CD14-positive monocyte (primary cell): Measurements from ENCODE around the gene PLCB1. TPM values are rescaled to one million over a fixed set of nuclear protein-coding genes. Genes with fewer than 3 reads are reported as not detected.
A peak's percentile ranks its signal among the peaks of the same experiment; 100 is the strongest.

Experiments
- DNase-seq, 3 donors: peaks; one replicate each; pipeline ENCODE4 v3.0.0-alpha.2; 2011 to 2022
- H2AFZ ChIP-seq: 2 replicates; pipeline ENCODE4 v1.6.0; 2012; ENCODE audit warnings: mild to moderate bottlenecking, low read depth, low read length, inconsistent platforms; ENCODE audit not compliant: insufficient read depth, poor library complexity, severe bottlenecking
- H3K27ac ChIP-seq, 2 donors: 1 replicate in 1 of 2; 2 replicates in 1 of 2; pipeline ENCODE4 v1.5.1; 2012 to 2013; ENCODE audit warnings: low read length in 2 of 2, control low read depth in 1 of 2, inconsistent platforms in 1 of 2, low read depth in 1 of 2, mild to moderate bottlenecking in 1 of 2
- H3K27me3 ChIP-seq, 2 donors: one replicate each; pipeline versions ENCODE4 v1.6.0 to v1.6.1; 2011 to 2013; ENCODE audit warnings: low read length in 2 of 2; ENCODE audit not compliant: control insufficient read depth in 2 of 2, insufficient read depth in 2 of 2
- H3K36me3 ChIP-seq, 2 donors: replicated peaks in 1 of 2; 1 replicate in 1 of 2; 2 replicates in 1 of 2; pipeline versions ENCODE4 v1.5.1 to v1.6.1; 2012 to 2013; ENCODE audit warnings: low read length in 2 of 2, control low read depth in 1 of 2, inconsistent platforms in 1 of 2, mild to moderate bottlenecking in 1 of 2; ENCODE audit not compliant: insufficient read depth in 2 of 2, control insufficient read depth in 1 of 2
- H3K4me1 ChIP-seq, 2 donors: 1 replicate in 1 of 2; 2 replicates in 1 of 2; pipeline versions ENCODE4 v1.5.1 to v1.6.1; 2012 to 2013; ENCODE audit warnings: low read length in 2 of 2, control low read depth in 1 of 2, inconsistent platforms in 1 of 2, mild to moderate bottlenecking in 1 of 2, moderate library complexity in 1 of 2; ENCODE audit not compliant: insufficient read depth in 2 of 2, control insufficient read depth in 1 of 2
- H3K4me2 ChIP-seq: replicated peaks from 2 replicates; pipeline ENCODE3; 2012; ENCODE audit warnings: low read length, moderate library complexity, mild to moderate bottlenecking; ENCODE audit not compliant: poor library complexity, severe bottlenecking; ENCODE audit errors: extremely low read depth
- H3K4me3 ChIP-seq, 3 experiments: fragments of 200-600 bp in 1 of 3; sonication (generic) in 1 of 3; replicated peaks in 1 of 3; 1 replicate in 2 of 3; 2 replicates in 1 of 3; pipeline ENCODE4 v1.5.1; 2011 to 2013; ENCODE audit warnings: low read length in 3 of 3, mild to moderate bottlenecking in 3 of 3, control low read depth in 2 of 3, low read depth in 2 of 3, inconsistent platforms in 1 of 3, moderate library complexity in 1 of 3
- H3K79me2 ChIP-seq: 2 replicates; pipeline ENCODE4 v1.6.0; 2012; ENCODE audit warnings: mild to moderate bottlenecking, control low read depth, inconsistent platforms, low read length, moderate library complexity; ENCODE audit not compliant: insufficient read depth
- H3K9ac ChIP-seq: 2 replicates; pipeline ENCODE4 v1.6.0; 2017; ENCODE audit warnings: low read length, mild to moderate bottlenecking; ENCODE audit not compliant: insufficient read depth, poor library complexity, severe bottlenecking
- H3K9me3 ChIP-seq, 2 donors: replicated peaks in 1 of 2; 1 replicate in 1 of 2; 2 replicates in 1 of 2; pipeline versions ENCODE4 v1.5.1 to v1.6.1; 2012 to 2013; ENCODE audit warnings: low read length in 2 of 2, control low read depth in 1 of 2; ENCODE audit not compliant: control insufficient read depth in 1 of 2, insufficient read depth in 1 of 2
- H4K20me1 ChIP-seq: 2 replicates; pipeline ENCODE4 v1.6.0; 2012; ENCODE audit warnings: mild to moderate bottlenecking, low read length, control low read depth, moderate library complexity; ENCODE audit not compliant: insufficient read depth
- H3K27ac Mint-ChIP-seq, 7 donors: one replicate each; pipeline ENCODE4 v1.8.0; 2020; ENCODE audit warnings: mild to moderate bottlenecking in 7 of 7, mixed read lengths in 7 of 7, moderate library complexity in 6 of 7, inconsistent platforms in 2 of 7
- H3K27me3 Mint-ChIP-seq, 3 donors: one replicate each; pipeline ENCODE4 v1.8.0; 2021 to 2022; ENCODE audit warnings: low read depth in 3 of 3, mild to moderate bottlenecking in 3 of 3, mixed read lengths in 3 of 3, moderate library complexity in 3 of 3, inconsistent platforms in 1 of 3
- H3K36me3 Mint-ChIP-seq, 2 donors: one replicate each; pipeline ENCODE4 v1.8.0; 2020; ENCODE audit warnings: mixed read lengths in 2 of 2, inconsistent platforms in 1 of 2, mild to moderate bottlenecking in 1 of 2
- H3K4me1 Mint-ChIP-seq: one replicate; pipeline ENCODE4 v1.8.0; 2020; ENCODE audit warnings: mild to moderate bottlenecking, mixed read lengths
- H3K4me3 Mint-ChIP-seq, 2 donors: one replicate each; pipeline ENCODE4 v1.8.0; 2020; ENCODE audit warnings: mild to moderate bottlenecking in 2 of 2, mixed read lengths in 2 of 2, moderate library complexity in 1 of 2
- H3K9me3 Mint-ChIP-seq, 7 donors: one replicate each; pipeline ENCODE4 v1.8.0; 2020 to 2022; ENCODE audit warnings: mixed read lengths in 7 of 7, mild to moderate bottlenecking in 6 of 7, moderate library complexity in 6 of 7, inconsistent platforms in 2 of 7
- CTCF ChIP-seq: fragments of 200-600 bp; IDR thresholded peaks from one replicate; pipeline ENCODE4 v1.8.0; 2022; ENCODE audit warnings: antibody characterized with exemption, mild to moderate bottlenecking
- WGBS: methylation state at CpG from one replicate; pipeline ENCODE4 v1.1.5; 2013; ENCODE audit warnings: missing lambda C conversion rate; ENCODE audit not compliant: insufficient coverage; 5-methylcytosine and 5-hydroxymethylcytosine counted together
- intact Hi-C, 2 donors: fragments of 100-400 bp; cut with micrococcal nuclease; formaldehyde crosslinking; loops; one replicate each; pipeline versions ENCODE4 v1.15.0 to v1.15.1; 2023
- polyA plus RNA-seq, 3 donors: library from polyadenylated mRNA; depleted of rRNA in 1 of 3; unstranded in 2 of 3; stranded (reverse) in 1 of 3; fragments of 300-500 nt in 2 of 3; fragments of >200 nt in 1 of 3; fragmentation: Illumina TruSeq in 2 of 3; gene quantifications; 1 replicate in 2 of 3; 2 replicates in 1 of 3; pipeline ENCODE4 v1.2.3, GENCODE V29; 2012 to 2021

The PLCB1 gene
- polyA plus RNA-seq, 3 donors = 8.6 to 16.4 (median 13.2) TPM

GRCh38 chr20:8646716-8647115 lies 514.6 kb downstream of the PLCB1 start:
- Histone ChIP-seq H3K79me2 (no peaks in the 10 kb centered on the region), H3K4me2 (no peak overlapping the region), H3K36me3 (peaks cover 0 to 24% of the 10 kb centered on the region in 2 donors), H2AFZ (no peak overlapping the region), H3K4me1 (peaks cover 4 to 7% of the 10 kb centered on the region in 2 donors), H3K4me3 (no peak overlapping the region), H3K27me3 (no peaks in the 10 kb centered on the region), H4K20me1 (no peaks in the 10 kb centered on the region), H3K9me3 (no peaks in the 10 kb centered on the region), H3K9ac (no peak overlapping the region), H3K27ac (no peak overlapping the region)
- WGBS = no CpG with 5 or more reads among the region's 1 CpG
- Mint-ChIP-seq H3K4me1 (peaks cover 11% of the 10 kb centered on the region), H3K27me3 (no peaks in the 10 kb centered on the region), H3K27ac (no peak overlapping the region), H3K36me3 (peaks cover 24 to 36% of the 10 kb centered on the region in 2 donors), H3K4me3 (no peak overlapping the region), H3K9me3 (peaks cover 0 to 7% (median 3%) of the 10 kb centered on the region in 7 donors)
- intact Hi-C loops = no loop called here
- no peak for DNase-seq
- TF ChIP-seq CTCF = no peak

GRCh38 chr20:8647961-8648441 lies 515.9 kb downstream of the PLCB1 start:
- Mint-ChIP-seq H3K4me3 (no peak overlapping the region), H3K27me3 (no peaks in the 10 kb centered on the region), H3K27ac (peak overlapping the region in 6 of 7 donors; percentile 2 to 84 (median 42)), H3K9me3 (peaks cover 0 to 6% (median 3%) of the 10 kb centered on the region in 7 donors), H3K4me1 (peaks cover 11% of the 10 kb centered on the region), H3K36me3 (peaks cover 24 to 37% of the 10 kb centered on the region in 2 donors)
- Histone ChIP-seq H3K4me2 (no peak overlapping the region), H2AFZ (no peak overlapping the region), H3K36me3 (peaks cover 0 to 24% of the 10 kb centered on the region in 2 donors), H3K27me3 (no peaks in the 10 kb centered on the region), H3K9ac (no peak overlapping the region), H3K4me1 (peaks cover 4 to 7% of the 10 kb centered on the region in 2 donors), H3K79me2 (no peaks in the 10 kb centered on the region), H3K4me3 (no peak overlapping the region), H3K9me3 (no peaks in the 10 kb centered on the region), H4K20me1 (no peaks in the 10 kb centered on the region), H3K27ac (no peak overlapping the region)
- 71% methylated on average over 1 of the region's 5 CpGs for WGBS
- intact Hi-C loops = no loop called here
- peak; percentile 4 to 9 (median 4) for DNase-seq
- no peak for TF ChIP-seq CTCF
